Measurements from ENCODE around the gene NBPF19.
"Not testable (repeated sequence)": the region's sequence is repeated elsewhere in the genome, so short reads cannot be mapped to it uniquely, and the experiment has no call there.

Gene NBPF19

DNA sequence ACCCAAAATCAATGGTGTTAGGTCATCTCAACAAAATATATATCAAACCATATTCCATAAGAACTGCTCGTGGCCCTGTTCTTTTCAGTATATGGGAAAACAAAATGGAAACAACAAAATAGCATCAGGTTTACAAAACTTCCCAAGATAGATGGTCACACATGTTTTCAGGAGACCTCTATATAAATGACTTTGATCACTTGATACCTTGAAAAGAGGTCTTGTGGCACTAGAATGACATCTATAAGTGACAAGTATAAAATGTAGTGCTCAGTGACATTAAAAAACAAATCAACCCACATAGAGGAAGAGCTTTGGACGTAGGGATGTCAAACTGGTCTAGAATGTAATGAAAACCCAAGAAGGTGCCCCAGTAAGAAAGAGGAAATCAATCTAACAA lies at the start of gene NBPF19:
NBPF19 (plus strand) TSS at position 301 of the 400 bp plus-strand sequence. CDS start 888 bp downstream, outside the sequence.
- not testable (repeated sequence) for DNase-seq (ENCODE audit: low read depth)

GRCh38 chr1:149428317-149428716 lies 46.5 kb upstream of the NBPF19 start:
- not testable (repeated sequence) for DNase-seq (ENCODE audit: low read depth)

GRCh38 chr1:149445451-149445850 lies 29.4 kb upstream of the NBPF19 start:
- DNase-seq (ENCODE audit: low read depth): not testable (repeated sequence)

DNA sequence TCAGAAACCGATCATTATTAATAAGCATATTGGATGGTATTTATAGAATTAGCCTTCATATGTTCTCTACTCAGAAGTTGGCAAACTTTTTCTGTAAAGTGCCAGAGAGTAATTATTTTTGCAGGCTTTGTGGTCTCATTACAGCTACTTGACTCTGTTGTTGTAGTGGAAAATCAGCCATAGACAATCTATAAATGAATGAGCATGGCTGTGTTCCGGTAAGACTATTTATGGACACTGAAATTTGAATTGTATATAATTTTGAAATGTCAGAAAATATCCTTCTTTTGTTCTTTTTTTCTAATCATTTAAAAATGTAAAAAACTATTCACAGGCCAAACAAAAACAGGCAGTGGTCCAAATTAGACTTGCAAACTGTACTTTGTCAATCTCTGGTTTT lies 22.6 kb upstream of the NBPF19 start:
- not testable (repeated sequence) for DNase-seq (ENCODE audit: low read depth)

DNA sequence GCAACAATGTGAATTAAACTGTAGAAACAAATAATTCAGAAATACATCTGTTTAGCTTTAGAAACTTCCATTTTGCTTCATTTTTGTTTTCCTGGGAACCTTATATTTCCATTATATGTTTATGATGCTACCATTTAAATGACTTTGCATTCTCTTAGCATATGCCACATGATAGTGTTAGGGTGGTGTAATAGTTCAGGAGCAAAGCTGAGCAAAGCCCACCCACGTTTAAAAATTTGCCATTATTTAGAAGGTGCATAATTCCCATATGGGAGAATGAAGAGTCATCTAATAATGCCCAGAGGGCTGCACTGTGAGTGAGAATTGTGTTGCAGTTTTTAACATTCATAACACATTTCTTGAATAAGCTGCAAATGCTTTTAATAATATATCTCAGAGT lies 22.2 kb upstream of the NBPF19 start:
- not testable (repeated sequence) for DNase-seq (ENCODE audit: low read depth)

DNA sequence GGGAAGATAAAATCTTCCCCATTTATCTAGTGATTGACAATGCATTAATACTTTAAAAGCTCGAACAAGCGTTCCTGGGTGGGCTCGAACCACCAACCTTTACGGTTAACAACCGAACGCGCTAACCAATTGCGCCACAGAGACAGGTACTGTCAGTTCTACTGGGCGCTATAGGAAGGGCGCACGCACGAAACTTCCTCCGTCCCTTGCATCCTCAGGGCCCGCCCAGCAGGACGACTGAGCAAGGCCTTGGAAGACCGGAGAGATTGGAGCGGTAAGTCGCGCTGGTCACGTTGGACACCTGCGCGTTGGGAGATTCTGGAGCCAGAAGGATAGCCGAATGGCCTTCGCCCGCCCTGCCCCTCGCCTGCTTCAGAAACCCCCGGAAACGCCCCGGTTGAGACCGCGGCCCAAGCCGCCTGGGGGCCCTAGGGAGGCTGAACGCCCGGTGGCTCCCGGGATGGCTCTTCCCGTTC lies 83.5 kb downstream of the NBPF19 start:
- DNase-seq (ENCODE audit: low read depth): peak; percentile 25

- DNase-seq (ENCODE audit: low read depth): not testable (repeated sequence)
Measured at GRCh38 chr1:149561806-149562205, 87.0 kb downstream of the NBPF19 start.

DNA sequence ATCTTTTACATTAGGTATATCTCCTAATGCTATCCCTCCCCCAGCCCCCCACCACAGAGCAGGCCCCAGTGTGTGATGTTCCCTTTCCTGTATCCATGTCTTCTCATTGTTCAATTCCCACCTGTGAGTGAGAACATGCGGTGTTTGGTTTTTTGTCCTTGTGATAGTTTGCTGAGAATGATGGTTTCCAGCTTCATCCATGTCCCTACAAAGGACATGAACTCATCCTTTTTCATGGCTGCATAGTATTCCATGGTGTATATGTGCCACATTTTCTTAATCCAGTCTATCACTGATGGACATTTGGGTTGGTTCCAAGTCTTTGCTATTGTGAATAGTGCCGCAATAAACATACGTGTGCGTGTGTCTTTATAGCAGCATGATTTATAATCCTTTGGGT lies 90.6 kb downstream of the NBPF19 start:
- DNase-seq (ENCODE audit: low read depth): not testable (repeated sequence)

GRCh38 chr1:149572763-149573162 lies 97.9 kb downstream of the NBPF19 start:
- not testable (repeated sequence) for DNase-seq (ENCODE audit: low read depth)

GRCh38 chr1:149585592-149585991 lies 110.7 kb downstream of the NBPF19 start:
- DNase-seq (ENCODE audit: low read depth): not testable (repeated sequence)

Data from stimulated activated CD8-positive, alpha-beta memory T cell treated with anti-CD3 and anti-CD28 coated beads, Interleukin-12 subunit alpha, Interleukin-12 subunit beta, amount 100 ng/mL, for 1 hour (primary cell).